GM18519 (cell line): ENCODE measurements around the gene CUL4A.

Source experiments
- ATAC-seq: cut with Tn5 transposase; IDR thresholded peaks from one replicate; pipeline ENCODE4 v1.9.1; 2021; ENCODE audit warnings: mild to moderate bottlenecking, moderate library complexity; ENCODE audit not compliant: unreplicated experiment, low FRiP score

The CUL4A gene

GRCh38 chr13:113178896-113179167 is 30.6 kb upstream of the CUL4A start:
- no peak for ATAC-seq

GRCh38 chr13:113179374-113180230 is 29.8 kb upstream of the CUL4A start:
- ATAC-seq, result no peak

GRCh38 chr13:113182046-113182445 is 27.4 kb upstream of the CUL4A start:
- ATAC-seq, result no peak

- no peak for ATAC-seq
Observed at GRCh38 chr13:113183450-113184129, 25.8 kb upstream of the CUL4A start.

GRCh38 chr13:113184568-113185440 is 24.6 kb upstream of the CUL4A start:
- no peak for ATAC-seq

GRCh38 chr13:113186061-113186900 is 23.1 kb upstream of the CUL4A start:
- peak; percentile 62 for ATAC-seq

GRCh38 chr13:113187263-113187669 is 22.1 kb upstream of the CUL4A start:
- no peak for ATAC-seq

GRCh38 chr13:113187883-113188665 is 21.3 kb upstream of the CUL4A start:
- ATAC-seq, result no peak

GRCh38 chr13:113190181-113190580 is 19.2 kb upstream of the CUL4A start:
- ATAC-seq, result no peak

GRCh38 chr13:113192279-113192678 is 17.1 kb upstream of the CUL4A start:
- no peak for ATAC-seq

GRCh38 chr13:113192902-113193301 is 16.5 kb upstream of the CUL4A start:
- ATAC-seq, result no peak

- no peak for ATAC-seq
Observed at GRCh38 chr13:113195360-113195759, 14.1 kb upstream of the CUL4A start.

GRCh38 chr13:113196970-113197737 is 12.3 kb upstream of the CUL4A start:
- ATAC-seq, result no peak

- ATAC-seq, result no peak
Observed at GRCh38 chr13:113201815-113202214, 7.6 kb upstream of the CUL4A start.

GRCh38 chr13:113202912-113203311 is 6.5 kb upstream of the CUL4A start:
- ATAC-seq, result no peak

GRCh38 chr13:113203507-113204377 is 5.7 kb upstream of the CUL4A start:
- ATAC-seq, result no peak

GRCh38 chr13:113204378-113204734 is 5.1 kb upstream of the CUL4A start:
- no peak for ATAC-seq

GRCh38 chr13:113205428-113205931 is 3.9 kb upstream of the CUL4A start:
- no peak for ATAC-seq
